Fibroblast of mammary gland (primary cell): ENCODE measurements around the gene MRE11.

Experiments
- DNase-seq: peaks from one replicate; pipeline ENCODE4 v3.0.0-alpha.2; 2010; ENCODE audit warnings: low read depth
- H3K4me3 ChIP-seq: 2 replicates; pipeline ENCODE4 v1.5.1; 2011; ENCODE audit warnings: low read depth, mild to moderate bottlenecking, low read length, moderate library complexity; ENCODE audit not compliant: control insufficient read depth
- TF ChIP-seq, protein P1 (sequence below): conservative IDR thresholded peaks from 2 replicates; pipeline ENCODE4 v1.5.1; 2011; ENCODE audit warnings: low read depth, low read length, inconsistent platforms; ENCODE audit not compliant: control insufficient read depth, insufficient read depth

The MRE11 gene

GRCh38 chr11:94532211-94532610 lies 38.6 kb upstream of the MRE11 start:
- TF ChIP-seq, protein P1, sequence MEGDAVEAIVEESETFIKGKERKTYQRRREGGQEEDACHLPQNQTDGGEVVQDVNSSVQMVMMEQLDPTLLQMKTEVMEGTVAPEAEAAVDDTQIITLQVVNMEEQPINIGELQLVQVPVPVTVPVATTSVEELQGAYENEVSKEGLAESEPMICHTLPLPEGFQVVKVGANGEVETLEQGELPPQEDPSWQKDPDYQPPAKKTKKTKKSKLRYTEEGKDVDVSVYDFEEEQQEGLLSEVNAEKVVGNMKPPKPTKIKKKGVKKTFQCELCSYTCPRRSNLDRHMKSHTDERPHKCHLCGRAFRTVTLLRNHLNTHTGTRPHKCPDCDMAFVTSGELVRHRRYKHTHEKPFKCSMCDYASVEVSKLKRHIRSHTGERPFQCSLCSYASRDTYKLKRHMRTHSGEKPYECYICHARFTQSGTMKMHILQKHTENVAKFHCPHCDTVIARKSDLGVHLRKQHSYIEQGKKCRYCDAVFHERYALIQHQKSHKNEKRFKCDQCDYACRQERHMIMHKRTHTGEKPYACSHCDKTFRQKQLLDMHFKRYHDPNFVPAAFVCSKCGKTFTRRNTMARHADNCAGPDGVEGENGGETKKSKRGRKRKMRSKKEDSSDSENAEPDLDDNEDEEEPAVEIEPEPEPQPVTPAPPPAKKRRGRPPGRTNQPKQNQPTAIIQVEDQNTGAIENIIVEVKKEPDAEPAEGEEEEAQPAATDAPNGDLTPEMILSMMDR: no peak
- DNase-seq: no peak
- H3K4me3 ChIP-seq: no peak overlapping the region

- H3K4me3 ChIP-seq: no peak overlapping the region
- peak; percentile 25 for DNase-seq
- TF ChIP-seq, protein P1: no peak
These were observed 34.9 kb upstream of the MRE11 start for GRCh38 chr11:94528551-94528950.

DNA sequence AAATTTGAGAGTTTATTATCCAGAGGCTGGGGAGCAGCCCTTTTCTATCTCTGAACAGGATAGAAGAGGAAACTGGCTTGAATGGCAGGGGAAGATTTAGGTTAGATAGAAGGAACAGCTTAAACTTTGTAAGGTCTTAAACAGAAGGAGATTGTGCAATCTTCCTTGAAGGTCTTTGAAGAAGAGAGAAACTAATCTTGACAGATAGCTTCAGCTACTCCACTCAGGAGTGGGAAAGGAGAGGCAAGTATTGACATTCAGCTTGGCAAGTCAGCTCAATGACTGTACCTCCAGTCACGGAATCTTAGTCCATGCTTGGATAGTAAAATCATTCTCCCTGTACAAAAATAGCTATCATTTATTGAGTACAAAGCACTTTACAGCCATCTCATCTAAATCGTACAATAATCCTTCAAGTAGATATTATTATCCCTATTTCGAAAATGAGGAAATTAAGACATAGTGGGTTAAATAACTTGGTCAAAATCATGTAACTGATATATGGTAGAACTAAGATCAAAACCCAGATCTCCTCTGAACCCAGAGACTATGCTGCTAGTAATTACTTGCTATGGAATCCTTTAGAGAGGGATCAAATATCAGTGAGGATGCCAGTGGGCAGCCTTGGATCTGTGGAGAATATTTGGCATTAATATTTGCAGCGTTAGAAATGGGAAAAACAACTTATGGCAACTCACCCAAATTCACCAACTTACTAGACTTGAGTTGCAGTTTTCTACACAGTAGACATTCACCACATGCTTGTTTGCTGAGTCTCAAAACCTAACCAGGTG lies 33.2 kb upstream of the MRE11 start:
- no peak overlapping the region for H3K4me3 ChIP-seq
- peak; percentile 10 for DNase-seq
- TF ChIP-seq, protein P1: no peak

DNA sequence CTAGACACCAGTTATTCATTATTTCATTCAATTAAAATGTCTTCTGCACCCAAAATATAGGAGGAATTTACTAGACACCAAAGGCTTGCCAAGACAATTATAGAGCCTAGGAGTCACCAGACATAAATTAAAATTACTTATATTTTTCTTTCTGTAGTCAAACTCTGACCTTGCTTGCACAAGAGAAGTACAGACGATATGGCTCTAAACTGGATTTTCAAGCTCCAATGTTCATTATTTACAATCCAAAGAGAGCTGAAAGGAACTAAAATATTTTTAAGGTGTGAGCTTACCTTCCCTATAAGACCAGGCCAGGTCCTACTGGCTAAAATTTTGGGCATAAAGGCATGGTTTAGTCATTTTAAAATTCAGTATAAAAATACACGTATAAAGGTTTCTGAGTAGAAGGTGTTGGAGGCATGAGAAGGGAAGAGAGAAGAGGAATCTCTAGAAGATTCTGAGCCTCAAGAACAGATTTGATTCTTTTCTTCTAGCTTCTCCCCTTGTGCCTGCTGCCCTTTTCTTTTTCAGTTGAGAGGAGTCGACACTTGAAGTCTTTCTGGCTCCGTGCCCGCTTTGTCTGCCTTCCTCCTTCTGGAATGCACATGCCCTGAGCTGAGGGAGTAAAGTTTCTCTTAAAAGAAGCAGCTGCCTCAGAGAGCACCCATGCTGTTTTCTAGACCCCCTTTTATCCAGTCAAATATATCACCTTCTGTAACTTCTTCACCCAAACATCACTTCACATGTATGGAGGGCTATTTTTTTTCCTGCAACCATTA lies 32.1 kb upstream of the MRE11 start:
- no peak overlapping the region for H3K4me3 ChIP-seq
- peak; percentile 63 for DNase-seq
- TF ChIP-seq, protein P1: no peak

DNA sequence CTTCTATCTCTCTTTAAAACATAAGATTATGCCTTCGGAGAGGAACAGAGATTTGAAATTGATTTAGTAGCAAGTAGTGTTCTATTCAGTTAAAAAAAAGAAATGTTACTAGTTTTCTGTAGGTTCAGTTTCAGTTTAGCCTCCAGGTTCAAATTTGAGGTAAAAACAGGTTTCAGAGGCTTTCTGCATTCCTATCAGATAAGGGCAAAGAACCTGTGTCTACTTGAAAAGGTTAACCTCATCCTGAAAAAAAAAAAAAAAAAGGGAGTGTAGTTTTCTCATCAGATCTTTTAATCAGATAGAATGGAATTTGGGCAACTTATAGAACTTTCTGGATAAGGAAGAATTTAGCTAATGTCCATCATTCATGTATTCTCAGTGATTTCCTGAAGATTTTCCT lies 30.7 kb upstream of the MRE11 start:
- TF ChIP-seq, protein P1: no peak
- no peak for DNase-seq
- H3K4me3 ChIP-seq: no peak overlapping the region

GRCh38 chr11:94521684-94522083 lies 28.0 kb upstream of the MRE11 start:
- peak; percentile 40 for DNase-seq
- TF ChIP-seq, protein P1: peak; percentile 62
- H3K4me3 ChIP-seq: no peak overlapping the region
